Heart left ventricle (tissue), 13 donors: Measurements from ENCODE around the gene SNED1.

Experiments used
- POLR2A ChIP-seq, 2 donors: fragments of 450-650 bp; IDR thresholded peaks; one replicate each; pipeline ENCODE4 v1.6.1; 2017; ENCODE audit warnings: antibody characterized with exemption in 2 of 2, mild to moderate bottlenecking in 2 of 2, moderate library complexity in 2 of 2
- TF ChIP-seq, protein P1 (sequence below), 12 donors: fragments of 200-600 bp; sonication (generic) in 4 of 12; IDR thresholded peaks; one replicate each; pipeline versions ENCODE4 v1.5.0 to v1.8.0; 2018 to 2022; ENCODE audit warnings: antibody characterized with exemption in 12 of 12, mild to moderate bottlenecking in 5 of 12
- donor health status: ischemic (EF 13 %, LVEDD 7.1; RV severe dilation, severe dysfunction).
- donor health status: DM: no; HTN: yes; CAD: no.
- donor health status: DM: no; HTN: no; CAD: no.
- donor health status: ischemic (EF 25% LVEDD 6.9; RV normal size, moderate dysfunction).
- donor health status: ischemic (EF 25% LVEDD 5.7; RV mildly dilated, moderate dysfunction).
- donor health status: ischemic (EF 35%, LVEDD 5.7; RV mildly dilated, moderate dysfunction).
- donor health status: nonischemic (EF 11% LVEDD 7.7; RV severe dilation, severe dysfunction).
- donor health status: DM: yes; HTN: yes; CAD: no.
- donor health status: PGD.
- donor health status: ischemic (EF 29% LVEDD 5.4; RV normal size, mild dysfunction).
- donor health status: nonischemic (EF 23%, LVEDD 6.1; RV moderate dilation, normal function).

DNA sequence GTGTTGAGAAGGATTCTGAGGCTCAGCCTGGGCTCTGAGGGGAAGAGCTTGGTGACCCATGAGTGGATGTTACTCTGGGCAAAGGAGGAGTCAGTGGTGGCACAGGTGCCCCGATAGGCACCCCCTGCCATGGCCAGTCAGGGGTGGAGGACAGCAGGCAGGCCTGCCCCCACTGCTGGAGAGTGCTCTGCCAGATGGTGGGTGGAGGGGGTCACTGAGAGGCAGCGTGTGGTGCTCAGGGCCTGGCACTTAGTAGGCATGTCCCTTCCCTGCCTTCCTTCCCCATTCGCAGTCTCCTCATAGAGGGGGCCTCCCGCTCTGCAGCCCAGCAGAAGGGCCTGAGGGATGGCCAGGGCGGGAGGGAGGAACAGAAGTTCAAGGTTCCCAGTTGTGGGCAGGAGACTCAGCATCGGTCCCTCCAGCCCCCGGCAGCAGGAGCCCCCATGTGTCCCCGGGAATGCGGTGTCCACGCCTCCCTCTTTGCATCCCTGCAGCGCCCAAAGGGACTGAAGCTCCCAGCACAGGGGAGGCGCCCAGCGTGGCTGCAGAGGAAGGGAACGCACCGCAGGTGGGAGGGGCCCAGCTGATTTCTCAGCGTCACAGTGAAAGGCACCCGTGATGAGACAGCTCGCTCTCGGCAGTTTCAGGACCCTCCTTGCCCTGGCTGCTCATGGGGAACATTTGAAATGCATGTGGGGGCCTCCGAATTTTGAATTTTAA, 5.7 kb upstream of the SNED1 start:
- TF ChIP-seq, protein P1, sequence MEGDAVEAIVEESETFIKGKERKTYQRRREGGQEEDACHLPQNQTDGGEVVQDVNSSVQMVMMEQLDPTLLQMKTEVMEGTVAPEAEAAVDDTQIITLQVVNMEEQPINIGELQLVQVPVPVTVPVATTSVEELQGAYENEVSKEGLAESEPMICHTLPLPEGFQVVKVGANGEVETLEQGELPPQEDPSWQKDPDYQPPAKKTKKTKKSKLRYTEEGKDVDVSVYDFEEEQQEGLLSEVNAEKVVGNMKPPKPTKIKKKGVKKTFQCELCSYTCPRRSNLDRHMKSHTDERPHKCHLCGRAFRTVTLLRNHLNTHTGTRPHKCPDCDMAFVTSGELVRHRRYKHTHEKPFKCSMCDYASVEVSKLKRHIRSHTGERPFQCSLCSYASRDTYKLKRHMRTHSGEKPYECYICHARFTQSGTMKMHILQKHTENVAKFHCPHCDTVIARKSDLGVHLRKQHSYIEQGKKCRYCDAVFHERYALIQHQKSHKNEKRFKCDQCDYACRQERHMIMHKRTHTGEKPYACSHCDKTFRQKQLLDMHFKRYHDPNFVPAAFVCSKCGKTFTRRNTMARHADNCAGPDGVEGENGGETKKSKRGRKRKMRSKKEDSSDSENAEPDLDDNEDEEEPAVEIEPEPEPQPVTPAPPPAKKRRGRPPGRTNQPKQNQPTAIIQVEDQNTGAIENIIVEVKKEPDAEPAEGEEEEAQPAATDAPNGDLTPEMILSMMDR (IDR thresholded peaks at IDR 0.05) = no peak
- TF ChIP-seq POLR2A (IDR thresholded peaks at IDR 0.05) = no peak
